ENCODE results near the gene ADGRF5.

GRCh38 chr6:46921731-46922130 is at the start of gene ADGRF5:
- no peak for TF ChIP-seq POLR2A (IDR thresholded peaks at IDR 0.05)
- TF ChIP-seq, protein P1, sequence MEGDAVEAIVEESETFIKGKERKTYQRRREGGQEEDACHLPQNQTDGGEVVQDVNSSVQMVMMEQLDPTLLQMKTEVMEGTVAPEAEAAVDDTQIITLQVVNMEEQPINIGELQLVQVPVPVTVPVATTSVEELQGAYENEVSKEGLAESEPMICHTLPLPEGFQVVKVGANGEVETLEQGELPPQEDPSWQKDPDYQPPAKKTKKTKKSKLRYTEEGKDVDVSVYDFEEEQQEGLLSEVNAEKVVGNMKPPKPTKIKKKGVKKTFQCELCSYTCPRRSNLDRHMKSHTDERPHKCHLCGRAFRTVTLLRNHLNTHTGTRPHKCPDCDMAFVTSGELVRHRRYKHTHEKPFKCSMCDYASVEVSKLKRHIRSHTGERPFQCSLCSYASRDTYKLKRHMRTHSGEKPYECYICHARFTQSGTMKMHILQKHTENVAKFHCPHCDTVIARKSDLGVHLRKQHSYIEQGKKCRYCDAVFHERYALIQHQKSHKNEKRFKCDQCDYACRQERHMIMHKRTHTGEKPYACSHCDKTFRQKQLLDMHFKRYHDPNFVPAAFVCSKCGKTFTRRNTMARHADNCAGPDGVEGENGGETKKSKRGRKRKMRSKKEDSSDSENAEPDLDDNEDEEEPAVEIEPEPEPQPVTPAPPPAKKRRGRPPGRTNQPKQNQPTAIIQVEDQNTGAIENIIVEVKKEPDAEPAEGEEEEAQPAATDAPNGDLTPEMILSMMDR (IDR thresholded peaks at IDR 0.05) = no peak

Data from Peyer's patch (tissue), 4 donors.